Measurements from ENCODE around the gene FGGY.

DNA sequence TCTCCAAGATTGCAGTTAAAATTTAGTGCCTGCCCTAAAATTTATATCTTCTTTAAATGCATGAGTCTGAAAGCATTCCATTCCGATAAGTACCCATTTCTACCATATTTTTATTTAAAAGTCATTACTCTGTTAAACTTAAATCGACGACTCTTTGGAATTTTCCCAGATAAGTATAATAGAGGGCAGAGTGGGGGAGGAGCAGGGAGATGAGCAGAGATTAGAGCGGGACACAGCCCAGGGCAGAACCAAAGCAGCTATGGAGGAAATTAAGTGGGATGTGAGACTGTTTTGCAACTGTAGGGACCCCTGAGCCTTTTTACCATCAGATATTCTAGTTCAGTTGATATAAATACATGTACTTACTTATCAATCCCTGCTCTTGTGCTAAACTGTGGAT, 257.9 kb downstream of the FGGY start:
- TF ChIP-seq POLR2A (IDR thresholded peaks at IDR 0.05; ENCODE audit: extremely low read depth, insufficient read length) (no peak), MYC (IDR thresholded peaks at IDR 0.05; ENCODE audit: low read depth, low read length) (no peak)
- TF ChIP-seq, protein P1, sequence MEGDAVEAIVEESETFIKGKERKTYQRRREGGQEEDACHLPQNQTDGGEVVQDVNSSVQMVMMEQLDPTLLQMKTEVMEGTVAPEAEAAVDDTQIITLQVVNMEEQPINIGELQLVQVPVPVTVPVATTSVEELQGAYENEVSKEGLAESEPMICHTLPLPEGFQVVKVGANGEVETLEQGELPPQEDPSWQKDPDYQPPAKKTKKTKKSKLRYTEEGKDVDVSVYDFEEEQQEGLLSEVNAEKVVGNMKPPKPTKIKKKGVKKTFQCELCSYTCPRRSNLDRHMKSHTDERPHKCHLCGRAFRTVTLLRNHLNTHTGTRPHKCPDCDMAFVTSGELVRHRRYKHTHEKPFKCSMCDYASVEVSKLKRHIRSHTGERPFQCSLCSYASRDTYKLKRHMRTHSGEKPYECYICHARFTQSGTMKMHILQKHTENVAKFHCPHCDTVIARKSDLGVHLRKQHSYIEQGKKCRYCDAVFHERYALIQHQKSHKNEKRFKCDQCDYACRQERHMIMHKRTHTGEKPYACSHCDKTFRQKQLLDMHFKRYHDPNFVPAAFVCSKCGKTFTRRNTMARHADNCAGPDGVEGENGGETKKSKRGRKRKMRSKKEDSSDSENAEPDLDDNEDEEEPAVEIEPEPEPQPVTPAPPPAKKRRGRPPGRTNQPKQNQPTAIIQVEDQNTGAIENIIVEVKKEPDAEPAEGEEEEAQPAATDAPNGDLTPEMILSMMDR (IDR thresholded peaks at IDR 0.05; ENCODE audit: low read depth, low read length) = no peak
